Hematopoietic multipotent progenitor cell treated with erythropoietin and hydrocortisone succinate and interleukin-3 and kit ligand, for 17 days (in vitro differentiated cells): ENCODE data around the gene NID1.
"Not testable (repeated sequence)": the region's sequence is repeated elsewhere in the genome, so short reads cannot be mapped to it uniquely, and the experiment has no call there.

Experiments used
- DNase-seq: peaks from one replicate; pipeline ENCODE4 v3.0.0-alpha.2; 2015; ENCODE audit warnings: low spot score

Gene NID1

DNA sequence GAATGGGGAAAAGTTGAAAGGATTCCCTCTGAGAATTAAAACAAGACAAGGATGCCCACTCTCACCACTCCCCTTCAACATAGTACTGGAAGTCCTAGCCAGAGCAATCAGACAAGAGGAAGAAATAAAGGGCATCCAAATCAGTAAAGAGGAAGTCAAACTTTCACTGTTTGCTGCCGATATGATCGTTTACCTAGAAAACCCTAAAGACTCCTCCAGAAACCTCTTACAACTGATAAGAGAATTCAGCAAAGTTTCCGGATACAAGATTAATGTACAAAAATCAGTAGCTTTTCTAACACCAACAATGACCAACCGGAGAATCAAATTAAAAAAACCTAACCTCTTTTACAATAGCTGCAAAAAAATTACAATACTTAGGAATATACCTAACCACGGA, 98.8 kb downstream of the NID1 start:
- DNase-seq: not testable (repeated sequence)

DNA sequence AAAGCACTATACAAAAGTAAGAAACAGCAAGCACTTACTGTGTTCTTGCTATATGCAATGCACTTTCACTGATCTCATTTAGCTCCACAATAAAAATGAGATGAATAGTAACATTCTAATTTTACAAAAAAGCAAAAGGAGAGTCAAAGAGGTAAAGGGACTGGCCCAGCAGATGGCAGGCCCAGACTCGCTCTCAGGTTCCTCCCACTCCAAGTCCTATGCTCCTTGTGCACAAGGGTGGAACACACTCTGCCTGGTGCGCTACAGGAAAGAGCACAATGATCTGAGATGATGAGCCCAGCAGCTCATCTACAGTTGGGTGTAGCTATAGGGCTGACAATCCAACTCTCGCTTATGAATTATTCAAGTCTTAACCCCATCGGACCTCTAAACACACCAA, 104.1 kb downstream of the NID1 start:
- no peak for DNase-seq

DNA sequence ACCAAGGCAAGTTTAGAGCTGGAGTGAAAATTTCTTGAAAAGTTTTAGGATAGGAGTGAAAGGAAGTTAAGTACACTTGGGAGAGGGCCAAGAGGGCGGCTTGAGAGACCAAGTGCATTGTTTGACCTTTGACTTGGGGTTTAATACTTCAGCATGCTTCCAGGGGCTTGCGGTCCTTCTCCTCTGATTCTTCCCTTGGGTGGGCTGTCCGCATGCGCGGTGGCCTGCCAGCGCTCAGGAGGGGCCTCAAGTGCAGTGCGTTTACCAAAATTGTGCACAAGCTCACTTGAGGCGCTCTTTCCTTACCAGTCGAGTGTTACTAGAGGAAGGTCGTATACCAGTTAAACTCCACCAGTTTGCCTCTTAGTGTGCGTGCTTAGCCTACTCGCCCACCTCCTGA, 106.9 kb downstream of the NID1 start:
- DNase-seq: no peak

DNA sequence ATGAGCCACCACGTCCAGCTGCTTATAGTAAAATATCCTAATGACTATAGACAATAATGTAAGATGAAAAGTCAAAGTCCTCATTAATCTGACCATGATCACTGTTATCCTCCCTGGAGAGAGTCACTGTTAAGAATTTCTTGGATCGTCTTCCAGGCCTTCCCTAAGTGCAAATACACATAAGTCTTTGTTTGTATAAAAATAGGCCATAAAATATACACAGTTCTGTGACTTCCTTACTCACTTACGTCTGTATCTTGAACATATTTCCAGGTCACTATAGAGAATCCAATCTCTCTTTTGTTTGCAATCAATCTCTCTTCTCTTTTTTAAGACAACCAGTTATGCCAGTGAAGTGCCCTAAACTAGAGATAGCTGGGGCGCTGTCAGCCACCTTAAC, 109.1 kb downstream of the NID1 start:
- DNase-seq: no peak

DNA sequence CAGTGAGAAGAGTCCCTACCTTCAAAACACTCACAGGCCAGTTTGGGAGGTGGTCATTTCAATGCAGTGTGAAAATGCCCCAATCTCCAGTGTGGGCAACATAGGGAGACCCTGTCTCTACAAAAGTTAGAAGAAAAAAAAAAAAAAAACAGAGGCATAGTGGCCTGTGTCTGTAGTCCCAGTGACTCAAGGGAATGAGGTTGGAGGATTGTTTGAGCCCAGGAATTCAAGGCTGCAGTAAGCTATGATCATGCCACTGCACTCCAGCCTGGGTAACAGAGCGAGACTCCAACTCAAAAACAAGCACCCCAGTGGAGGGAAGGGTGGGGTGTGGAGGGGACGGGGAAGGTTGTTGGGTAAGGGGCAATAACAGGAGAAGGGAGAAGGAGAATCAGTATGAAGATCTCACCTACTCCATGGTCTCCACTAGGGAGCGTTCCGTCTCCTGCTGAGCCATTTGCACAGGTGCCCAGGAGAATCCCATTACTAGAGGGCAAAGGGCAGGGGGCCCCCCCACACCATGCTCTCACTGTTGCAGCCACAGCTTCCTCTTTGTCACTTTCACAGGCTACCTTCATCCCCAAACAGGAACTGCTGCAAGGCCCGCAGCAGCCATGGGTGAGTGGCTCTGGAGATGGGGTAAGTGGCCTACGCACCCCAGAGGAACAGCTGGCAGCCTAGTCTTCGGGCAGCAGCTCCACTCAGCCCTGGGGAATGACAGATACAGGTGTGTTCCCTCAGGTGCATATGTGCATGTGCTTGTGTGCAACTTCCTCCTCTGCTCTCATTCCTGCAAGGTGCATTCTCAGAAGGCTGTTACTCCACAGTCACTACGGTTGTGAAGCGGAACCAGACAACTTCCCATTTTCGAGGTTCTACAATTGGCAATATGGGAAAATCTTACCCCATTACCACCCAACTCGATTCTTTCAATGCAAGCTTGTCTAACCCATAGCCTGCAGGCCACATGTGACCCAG, 110.3 kb downstream of the NID1 start:
- no peak for DNase-seq

DNA sequence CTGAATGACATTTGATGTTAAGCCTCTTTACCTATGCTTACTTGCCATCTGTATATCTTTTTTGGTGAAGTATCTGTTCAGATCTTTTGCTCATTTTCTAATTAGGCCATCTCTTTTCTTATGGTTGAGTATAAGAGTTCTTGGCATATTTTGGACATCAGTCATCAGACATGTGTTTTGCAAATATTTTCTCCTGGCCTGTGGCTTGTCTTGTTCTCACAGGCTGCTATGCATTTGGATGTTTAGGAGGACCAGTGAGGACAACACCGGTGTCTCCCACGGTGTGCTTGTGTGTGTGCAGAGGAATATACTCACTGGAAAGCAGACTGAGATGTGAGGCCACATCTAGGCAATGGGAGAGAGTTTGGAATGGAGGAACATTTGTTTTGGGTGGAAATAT, 111.1 kb downstream of the NID1 start:
- DNase-seq: no peak

- no peak for DNase-seq
These were observed 111.8 kb downstream of the NID1 start for GRCh38 chr1:235952950-235953615.

GRCh38 chr1:235951661-235952060, 113.2 kb downstream of the NID1 start:
- DNase-seq: no peak

- no peak for DNase-seq
These were observed 114.6 kb downstream of the NID1 start for GRCh38 chr1:235950318-235950717.

DNA sequence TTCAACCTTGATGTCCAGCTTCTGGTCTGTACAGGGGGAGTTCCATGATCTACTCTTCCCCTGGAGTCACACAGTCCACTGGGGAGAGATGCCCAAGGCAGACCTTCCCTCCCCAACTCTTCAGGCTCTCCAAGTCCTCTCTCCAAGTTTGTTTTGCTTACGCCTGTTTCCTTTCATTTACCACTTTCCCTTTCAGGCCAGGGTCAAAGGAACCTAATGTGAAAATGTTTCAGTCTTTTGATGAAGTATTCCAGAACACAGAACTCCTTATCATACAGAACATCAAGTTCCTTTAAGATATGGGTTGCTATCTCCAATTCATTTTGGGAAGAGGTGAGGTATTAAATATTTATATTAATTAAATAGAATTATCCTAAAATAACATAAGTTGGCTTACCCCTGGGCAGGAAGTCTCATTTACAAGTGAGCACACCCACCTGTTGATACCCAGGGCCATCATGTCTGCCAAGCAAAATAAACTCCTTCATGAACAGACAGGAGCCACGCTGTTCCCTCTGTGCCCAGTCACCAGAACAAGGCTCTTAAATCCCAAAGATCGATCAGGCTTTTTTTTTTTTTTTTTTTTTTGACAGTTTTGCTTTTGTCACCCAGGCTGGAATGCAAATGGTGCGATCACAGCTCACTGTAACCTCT, 116.0 kb downstream of the NID1 start:
- DNase-seq: no peak

DNA sequence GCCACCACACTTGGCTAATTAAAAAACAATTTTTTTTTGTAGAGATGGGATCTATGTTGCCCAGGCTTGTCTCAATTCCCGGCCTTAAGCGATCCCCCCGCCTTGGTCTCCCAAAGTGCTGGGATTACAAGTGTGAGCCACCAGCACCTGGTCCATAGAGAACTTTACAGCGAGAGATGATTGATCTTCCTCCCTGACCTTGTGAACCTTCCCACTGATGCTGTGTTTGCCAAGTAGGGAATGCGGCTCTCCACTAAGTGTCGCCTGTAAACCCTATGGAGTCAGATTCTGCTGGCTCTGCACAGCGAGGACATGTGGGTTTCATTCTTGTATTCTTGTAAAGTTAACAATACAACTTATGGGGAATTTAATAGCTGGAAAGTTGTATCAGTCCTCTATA, 116.9 kb downstream of the NID1 start:
- no peak for DNase-seq

DNA sequence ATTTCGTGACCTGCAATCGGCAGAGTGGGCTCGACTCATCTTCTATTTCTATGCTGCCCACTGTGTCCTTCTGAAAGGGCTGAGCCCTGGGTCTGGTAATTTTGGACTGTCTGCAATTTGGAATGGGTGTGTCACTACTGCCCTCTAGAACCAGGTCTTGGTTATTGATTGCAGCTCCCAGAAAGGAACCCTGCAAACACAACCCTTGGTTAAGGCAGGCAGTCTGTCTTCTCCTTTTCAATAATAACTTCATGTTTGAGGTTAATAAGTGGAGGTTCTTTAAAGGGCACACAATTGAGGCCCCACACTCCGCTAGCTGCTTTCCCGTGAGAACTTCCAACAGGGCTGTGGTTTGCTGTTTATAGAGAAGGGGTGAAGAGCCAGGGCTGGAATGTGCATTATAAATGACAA, 118.3 kb downstream of the NID1 start:
- no peak for DNase-seq

GRCh38 chr1:235945775-235946570, 118.9 kb downstream of the NID1 start:
- no peak for DNase-seq

GRCh38 chr1:235943581-235944114, 121.2 kb downstream of the NID1 start:
- no peak for DNase-seq

DNA sequence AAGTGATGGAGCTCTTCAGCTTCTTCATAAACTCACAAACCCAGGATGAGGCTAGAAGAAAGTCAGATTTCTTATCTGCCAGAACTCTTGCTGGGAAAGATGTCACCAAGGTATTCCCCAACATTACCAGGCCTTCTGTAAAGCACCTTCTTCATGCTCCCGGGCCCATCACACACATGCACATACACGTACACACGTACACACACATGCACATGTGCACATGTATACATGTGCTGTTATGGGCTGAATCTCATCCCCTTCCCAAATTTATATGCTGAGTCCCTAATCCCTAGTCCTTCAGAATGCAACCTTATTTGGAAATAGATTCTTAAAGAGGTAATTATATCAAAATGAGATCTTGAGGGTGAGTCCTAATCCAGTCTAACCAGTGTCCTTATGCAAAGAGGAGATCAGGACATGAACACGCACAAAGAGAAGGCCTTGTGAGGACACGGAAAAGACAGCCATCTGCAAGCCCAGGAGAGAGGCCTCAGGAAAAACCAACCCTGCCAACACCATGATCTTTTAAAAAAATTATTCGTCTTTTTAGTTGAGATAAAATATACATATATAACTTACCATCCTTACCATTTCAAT, 121.8 kb downstream of the NID1 start:
- no peak for DNase-seq

DNA sequence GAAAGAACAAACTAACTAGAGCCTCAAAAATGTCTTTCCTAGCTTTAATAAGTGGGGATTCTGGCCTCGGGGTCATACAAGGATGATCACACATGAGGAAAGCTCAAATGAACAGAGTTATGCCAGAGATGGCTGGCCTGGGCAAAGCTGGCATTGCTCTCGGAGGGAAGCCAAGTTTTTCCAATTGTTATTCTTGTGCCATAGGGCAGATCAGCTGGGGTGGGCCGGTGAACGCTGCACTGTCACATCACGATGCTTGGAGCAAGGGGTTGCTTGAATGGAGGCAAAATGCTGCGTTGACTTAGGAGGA, 122.3 kb downstream of the NID1 start:
- no peak for DNase-seq

GRCh38 chr1:235941876-235942624, 122.8 kb downstream of the NID1 start:
- DNase-seq: no peak

DNA sequence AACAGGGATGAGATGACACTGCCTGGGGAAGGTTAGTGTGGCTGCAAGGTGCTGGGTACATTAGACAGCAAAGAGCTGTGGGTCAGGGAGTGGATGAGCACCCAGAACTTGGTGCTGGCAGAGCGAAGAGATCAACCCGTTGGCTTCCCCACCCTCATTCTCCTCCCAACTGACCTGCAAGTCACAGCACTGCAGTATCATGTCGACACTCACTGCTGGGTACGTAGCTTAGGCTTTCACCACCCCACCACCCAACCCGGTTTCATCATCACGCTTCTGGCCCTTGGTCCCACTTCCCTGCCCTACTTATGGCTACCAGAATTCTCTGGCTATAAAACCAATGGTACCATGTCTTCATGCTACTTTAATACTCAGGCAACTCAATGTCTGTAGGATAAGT, 124.6 kb downstream of the NID1 start:
- DNase-seq: no peak

DNA sequence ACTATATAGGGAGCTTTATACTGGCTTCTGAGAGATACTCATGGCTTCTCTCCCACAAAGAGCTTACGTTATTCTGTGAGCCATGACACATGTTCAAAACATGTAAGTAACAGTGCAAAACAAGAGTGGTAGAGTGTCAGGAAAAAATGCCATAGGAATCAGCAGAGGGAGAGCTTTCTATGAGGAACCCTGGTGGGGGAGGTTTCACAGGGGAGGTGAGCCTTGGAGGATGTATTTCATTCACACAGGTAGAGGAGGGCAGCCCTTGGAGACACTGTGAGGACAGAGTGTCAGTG, 125.5 kb downstream of the NID1 start:
- no peak for DNase-seq

DNA sequence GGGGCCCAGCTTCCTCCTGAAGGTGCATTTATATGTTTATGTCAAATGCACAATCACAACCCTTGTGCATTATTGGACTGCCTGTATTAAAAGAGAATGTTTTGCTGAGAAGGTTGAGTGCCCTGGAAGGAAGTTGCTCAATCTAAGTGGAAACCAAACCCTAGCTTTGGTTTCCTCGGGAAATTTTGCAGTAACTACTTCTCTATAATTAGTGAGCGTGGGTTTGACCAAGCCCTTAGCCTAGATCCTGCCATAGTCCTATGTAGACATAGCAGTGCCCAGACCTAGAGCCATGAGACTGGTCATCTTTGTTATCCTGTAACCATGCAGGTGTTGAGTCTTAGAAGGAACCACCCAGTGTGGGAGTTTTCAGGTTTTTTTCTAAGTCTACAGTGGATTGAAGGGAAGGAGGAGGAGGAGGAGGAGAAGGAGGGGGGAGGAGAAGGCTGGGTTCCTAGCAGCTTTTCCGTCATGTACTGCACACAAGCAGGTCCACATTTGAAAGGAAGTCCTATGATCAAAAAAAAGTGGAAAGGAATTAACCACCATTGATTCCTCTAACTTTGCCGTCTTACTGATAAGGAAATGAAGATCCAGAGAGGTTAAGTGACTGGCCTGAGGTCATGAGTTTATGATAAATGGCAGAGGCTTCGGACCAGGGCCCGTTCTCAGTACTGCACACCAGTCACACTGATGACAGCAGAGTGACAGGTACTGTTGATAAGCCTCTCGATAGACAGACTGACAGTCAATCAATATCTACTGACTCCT, 126.0 kb downstream of the NID1 start:
- no peak for DNase-seq
